Muscle layer of duodenum (tissue), 2 donors: Measurements from ENCODE around the gene OR8I2.
"Not testable (repeated sequence)": the region's sequence is repeated elsewhere in the genome, so short reads cannot be mapped to it uniquely, and the experiment has no call there.

Experiments
- H3K27ac ChIP-seq: one replicate; pipeline ENCODE4 v1.7.0; 2013; ENCODE audit warnings: mild to moderate bottlenecking, low read length
- H3K27me3 ChIP-seq: one replicate; pipeline ENCODE4 v1.7.0; 2013; ENCODE audit warnings: low read depth, mild to moderate bottlenecking, control low read depth, low read length
- H3K36me3 ChIP-seq, 2 donors: one replicate each; pipeline ENCODE4 v1.7.0; 2013; ENCODE audit warnings: low read length in 2 of 2, control low read depth in 1 of 2, mild to moderate bottlenecking in 1 of 2; ENCODE audit not compliant: insufficient read depth in 2 of 2, control insufficient read depth in 1 of 2
- H3K4me1 ChIP-seq, 2 donors: one replicate each; pipeline ENCODE4 v1.7.0; 2013; ENCODE audit warnings: low read length in 2 of 2, mild to moderate bottlenecking in 2 of 2, control low read depth in 1 of 2, moderate library complexity in 1 of 2; ENCODE audit not compliant: insufficient read depth in 2 of 2, control insufficient read depth in 1 of 2
- H3K4me3 ChIP-seq, 2 donors: one replicate each; pipeline ENCODE4 v1.7.0; 2013; ENCODE audit warnings: low read length in 2 of 2, low read depth in 1 of 2, mild to moderate bottlenecking in 1 of 2
- H3K9me3 ChIP-seq, 2 donors: one replicate each; pipeline ENCODE4 v1.7.0; 2013; ENCODE audit warnings: low read length in 2 of 2, control low read depth in 1 of 2, mild to moderate bottlenecking in 1 of 2; ENCODE audit not compliant: control insufficient read depth in 1 of 2
- donor health status: healthy.

OR8I2 gene

DNA sequence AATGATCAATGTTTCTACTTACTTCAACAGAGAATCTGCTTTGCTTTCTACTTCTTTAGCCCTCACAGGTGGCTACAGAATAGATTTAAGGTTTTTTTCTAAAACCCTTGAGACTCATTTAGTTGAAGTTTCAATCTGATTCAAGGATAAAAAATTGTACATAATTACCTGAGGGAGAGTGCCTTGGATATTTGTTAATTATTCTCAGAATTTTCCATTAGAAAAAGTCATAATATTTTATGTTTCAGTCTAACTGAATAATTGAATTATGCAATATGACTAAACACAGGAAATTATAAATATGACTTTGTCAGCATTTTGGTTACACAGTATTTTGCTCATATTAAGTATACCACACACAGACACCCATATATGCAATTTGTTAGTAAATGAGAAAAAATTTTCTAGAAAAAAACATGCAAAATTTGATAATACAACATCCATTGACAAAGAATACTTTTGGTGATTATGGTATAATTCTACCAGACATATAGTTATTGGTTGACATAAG is 47.1 kb downstream of the OR8I2 start, which contains the start of gene OR8J3:
Gene OR8J3 (minus strand): TSS at position 51 of the 511 bp plus-strand sequence. CDS start 2,483 bp downstream, outside the sequence.
- H3K27me3 ChIP-seq, result no peaks in the 10 kb centered on the region
- H3K27ac ChIP-seq, result no peak within 1 kb of the TSS
- no peak within 1 kb of the TSS for H3K4me3 ChIP-seq
- peaks cover 0 to 5% of the 10 kb centered on the region in 2 donors for H3K9me3 ChIP-seq
- no peaks in the 10 kb centered on the region for H3K4me1 ChIP-seq
- no peaks in the 10 kb centered on the region for H3K36me3 ChIP-seq

DNA sequence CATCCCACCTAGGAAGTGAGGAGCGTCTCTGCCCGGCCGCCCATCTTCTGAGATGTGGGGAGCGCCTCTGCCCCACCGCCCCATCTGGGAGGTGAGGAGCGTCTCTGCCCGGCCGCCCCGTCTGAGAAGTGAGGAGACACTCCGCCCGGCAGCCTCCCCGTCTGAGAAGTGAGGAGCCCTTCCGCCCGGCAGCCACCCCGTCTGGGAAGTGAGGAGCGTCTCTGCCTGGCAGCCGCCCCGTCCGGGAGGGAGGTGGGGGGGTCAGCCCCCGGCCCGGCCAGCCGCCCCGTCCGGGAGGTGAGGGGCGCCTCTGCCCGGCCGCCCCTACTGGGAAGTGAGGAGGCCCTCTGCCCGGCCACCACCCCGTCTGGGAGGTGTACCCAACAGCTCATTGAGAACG is 50.6 kb downstream of the OR8I2 start:
- not testable (repeated sequence) for H3K27ac ChIP-seq, H3K36me3 ChIP-seq, H3K4me3 ChIP-seq, H3K27me3 ChIP-seq, H3K9me3 ChIP-seq, H3K4me1 ChIP-seq
